Astrocyte of the spinal cord (primary cell): ENCODE data around the gene CTNNA2.

Experiments
- DNase-seq: peaks from one replicate; pipeline ENCODE4 v3.0.0; 2011; ENCODE audit warnings: low read depth, low spot score
- H3K4me3 ChIP-seq: 2 replicates; pipeline ENCODE4 v1.5.1; 2011; ENCODE audit warnings: low read depth, mild to moderate bottlenecking, low read length, moderate library complexity
- in situ Hi-C: cut with HindIII; loops from 2 replicates; pipeline ENCODE4 v1.10.0; 2017; ENCODE audit warnings: low sequenced_read_pairs
- TF ChIP-seq, protein P1 (sequence below): IDR thresholded peaks from 2 replicates; pipeline ENCODE4 v1.5.1; 2012; ENCODE audit warnings: low read depth, mild to moderate bottlenecking, low read length, inconsistent platforms

Gene CTNNA2

DNA sequence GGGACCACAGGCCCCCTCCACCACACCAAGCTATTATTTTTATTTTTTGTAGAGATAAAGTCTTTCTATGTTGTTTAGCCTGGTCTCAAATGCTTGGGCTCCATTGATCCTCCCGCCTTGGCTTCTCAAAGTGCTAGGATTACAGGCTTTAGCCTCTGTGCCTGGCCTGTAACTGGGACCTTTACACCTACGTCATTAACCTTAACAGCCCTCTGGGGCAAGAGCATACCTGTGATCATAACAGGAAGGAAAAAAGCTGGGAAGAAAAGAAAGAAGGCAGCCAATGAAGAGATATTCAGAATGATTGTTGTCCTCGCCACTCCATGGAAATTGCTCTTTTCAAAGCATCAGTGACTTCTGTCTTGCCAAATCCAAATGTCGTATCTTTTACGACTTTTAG is 453.5 kb downstream of the CTNNA2 start:
- TF ChIP-seq, protein P1, sequence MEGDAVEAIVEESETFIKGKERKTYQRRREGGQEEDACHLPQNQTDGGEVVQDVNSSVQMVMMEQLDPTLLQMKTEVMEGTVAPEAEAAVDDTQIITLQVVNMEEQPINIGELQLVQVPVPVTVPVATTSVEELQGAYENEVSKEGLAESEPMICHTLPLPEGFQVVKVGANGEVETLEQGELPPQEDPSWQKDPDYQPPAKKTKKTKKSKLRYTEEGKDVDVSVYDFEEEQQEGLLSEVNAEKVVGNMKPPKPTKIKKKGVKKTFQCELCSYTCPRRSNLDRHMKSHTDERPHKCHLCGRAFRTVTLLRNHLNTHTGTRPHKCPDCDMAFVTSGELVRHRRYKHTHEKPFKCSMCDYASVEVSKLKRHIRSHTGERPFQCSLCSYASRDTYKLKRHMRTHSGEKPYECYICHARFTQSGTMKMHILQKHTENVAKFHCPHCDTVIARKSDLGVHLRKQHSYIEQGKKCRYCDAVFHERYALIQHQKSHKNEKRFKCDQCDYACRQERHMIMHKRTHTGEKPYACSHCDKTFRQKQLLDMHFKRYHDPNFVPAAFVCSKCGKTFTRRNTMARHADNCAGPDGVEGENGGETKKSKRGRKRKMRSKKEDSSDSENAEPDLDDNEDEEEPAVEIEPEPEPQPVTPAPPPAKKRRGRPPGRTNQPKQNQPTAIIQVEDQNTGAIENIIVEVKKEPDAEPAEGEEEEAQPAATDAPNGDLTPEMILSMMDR: no peak
- in situ Hi-C loops: no loop called here
- H3K4me3 ChIP-seq: no peak overlapping the region
- no peak for DNase-seq

DNA sequence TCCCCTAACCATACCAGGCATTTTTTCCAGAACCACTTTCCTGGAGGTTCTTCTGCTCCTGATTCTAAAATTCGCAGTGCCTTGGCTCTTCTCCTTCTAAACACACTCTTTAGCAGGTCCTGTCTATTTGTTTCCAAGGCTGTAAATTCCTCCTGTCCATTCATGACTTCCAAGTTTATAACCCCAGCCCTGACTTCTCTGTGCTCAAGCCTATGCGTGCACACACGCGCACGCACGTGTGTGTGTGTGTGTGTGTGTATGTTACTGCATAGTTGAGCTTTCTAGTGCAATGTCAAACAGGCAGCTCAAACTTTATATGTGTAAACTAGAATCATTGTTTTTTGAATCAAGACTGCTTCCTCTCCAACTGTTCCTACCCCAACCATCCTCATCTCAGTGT is 454.0 kb downstream of the CTNNA2 start:
- H3K4me3 ChIP-seq: no peak overlapping the region
- DNase-seq: no peak
- TF ChIP-seq, protein P1: no peak
- in situ Hi-C loops: no loop called here

DNA sequence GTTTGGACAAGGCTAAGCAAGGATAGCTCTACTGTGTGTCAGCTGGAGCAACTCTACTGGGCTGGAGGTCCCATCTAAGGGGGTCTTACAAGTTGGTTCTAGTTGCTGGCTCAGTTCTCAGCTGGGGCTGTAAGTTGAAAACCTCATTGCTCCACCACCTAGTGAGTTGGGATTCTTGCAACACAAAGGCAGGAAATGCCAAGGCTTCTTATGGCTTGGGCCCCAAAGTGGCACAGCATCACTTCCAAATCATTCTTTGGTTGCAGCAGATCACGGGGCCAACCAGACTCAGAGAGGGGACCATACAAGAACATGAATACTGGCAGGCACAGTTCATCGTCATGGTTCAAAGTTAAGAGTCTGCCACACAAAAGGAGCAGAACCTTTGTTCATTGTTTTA is 459.0 kb downstream of the CTNNA2 start:
- DNase-seq: no peak
- TF ChIP-seq, protein P1: no peak
- no peak overlapping the region for H3K4me3 ChIP-seq
- in situ Hi-C loops: no loop called here

DNA sequence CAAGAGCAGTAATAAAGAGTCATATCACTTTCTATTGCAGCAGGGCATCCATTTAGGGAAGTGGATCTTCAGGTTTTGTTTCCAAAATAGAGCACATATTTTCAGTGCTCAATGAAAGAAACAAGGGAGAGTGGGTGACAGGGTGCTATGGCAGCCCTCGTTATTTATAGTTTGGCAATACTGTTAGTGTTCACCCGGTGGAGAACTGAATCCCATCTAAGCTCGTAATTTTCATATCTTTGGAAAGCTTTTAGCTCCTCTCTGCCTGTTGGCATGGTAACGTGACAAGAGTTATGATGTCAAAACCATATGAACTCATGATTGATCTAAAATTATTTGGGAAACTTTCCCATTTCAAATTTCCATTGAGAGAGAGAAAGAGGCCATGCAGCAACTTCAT is 459.8 kb downstream of the CTNNA2 start:
- no peak for DNase-seq
- TF ChIP-seq, protein P1: no peak
- in situ Hi-C loops: no loop called here
- no peak overlapping the region for H3K4me3 ChIP-seq

DNA sequence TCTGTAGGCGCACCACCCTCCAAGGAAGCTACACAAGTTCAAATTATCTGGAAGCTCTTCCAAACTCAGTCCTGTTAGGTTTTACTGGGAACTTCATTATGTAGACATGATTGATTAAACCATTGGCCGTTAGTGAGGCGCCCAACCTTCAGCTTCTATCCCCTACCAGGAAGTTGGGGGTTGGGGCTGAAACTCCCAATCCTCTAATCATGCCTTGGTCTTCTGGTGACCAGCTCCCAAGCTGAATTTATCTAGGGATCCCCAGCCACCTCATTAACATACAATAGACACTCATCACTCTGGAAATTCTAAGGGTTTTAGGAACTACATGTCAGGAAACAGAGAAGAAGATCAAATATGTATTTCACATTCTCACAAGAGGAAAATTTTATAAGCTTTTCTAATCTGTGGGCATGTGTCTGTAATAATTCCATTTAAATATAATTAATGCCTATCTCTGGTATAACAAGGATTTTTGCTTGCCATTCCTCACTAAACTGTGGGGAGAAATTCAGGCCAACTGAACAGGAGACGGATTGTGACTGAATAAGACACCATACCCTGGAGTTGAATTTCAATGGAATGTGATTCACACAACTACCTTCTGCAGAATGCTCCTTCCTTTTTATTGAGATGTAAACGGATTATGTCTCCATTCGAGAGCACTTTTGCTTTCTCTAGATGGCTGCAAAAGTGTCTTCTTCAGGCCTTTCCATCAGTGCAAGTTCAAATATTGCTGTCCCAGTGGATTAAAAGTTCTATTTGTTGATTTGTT is 463.1 kb downstream of the CTNNA2 start:
- no peak overlapping the region for H3K4me3 ChIP-seq
- no peak for DNase-seq
- in situ Hi-C loops: no loop called here
- TF ChIP-seq, protein P1: no peak

DNA sequence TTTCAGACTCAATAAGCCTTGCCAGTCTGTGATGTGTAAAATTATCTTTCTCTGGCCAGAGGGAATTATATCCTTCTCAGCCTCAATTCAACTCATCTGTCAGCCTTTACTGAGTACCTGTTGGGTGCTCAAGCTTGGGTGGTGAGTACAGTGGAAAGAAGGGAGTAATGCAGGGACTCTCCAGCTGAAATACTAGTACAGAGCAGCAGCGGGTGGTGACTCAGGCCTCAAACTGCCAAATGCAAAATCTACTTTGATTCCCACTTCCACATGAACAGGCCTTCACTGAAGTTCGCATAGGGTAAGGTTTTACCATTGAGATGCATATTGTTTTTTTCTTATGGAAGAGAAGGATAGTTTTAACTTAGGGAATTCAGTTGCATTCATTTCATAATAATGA is 464.9 kb downstream of the CTNNA2 start:
- DNase-seq: no peak
- TF ChIP-seq, protein P1: no peak
- H3K4me3 ChIP-seq: no peak overlapping the region
- in situ Hi-C loops: no loop called here

DNA sequence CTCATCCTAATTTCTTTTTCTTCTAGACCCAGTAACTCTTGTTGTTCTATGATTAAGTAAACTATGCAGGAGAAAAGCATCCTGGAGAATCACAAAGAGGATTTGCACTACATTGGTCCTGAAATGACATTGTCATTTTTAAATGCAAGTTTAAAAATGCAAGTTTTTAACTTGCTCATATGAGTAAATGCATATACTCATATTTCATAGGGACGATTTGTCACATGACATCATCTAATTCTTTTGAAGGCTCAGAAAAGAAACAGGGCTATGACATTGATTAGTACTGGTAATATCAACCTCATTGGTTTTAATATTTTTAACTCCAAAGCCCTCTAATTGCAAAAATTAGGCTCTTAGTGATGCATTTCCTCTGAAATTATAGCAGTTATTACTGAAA is 467.3 kb downstream of the CTNNA2 start:
- no peak overlapping the region for H3K4me3 ChIP-seq
- TF ChIP-seq, protein P1: no peak
- in situ Hi-C loops: no loop called here
- DNase-seq: no peak
